HCT116 (cell line): Measurements from ENCODE around the gene ZNF429. TPM values are rescaled to one million over a fixed set of nuclear protein-coding genes. Genes with fewer than 3 reads are reported as not detected.

Source experiments
- ATAC-seq: fragments of 200-7000 bp; cut with Tn5 transposase; 2 replicates; pipeline ENCODE4 v1.9.1; 2020; ENCODE audit warnings: mild to moderate bottlenecking, moderate library complexity
- BruUV-seq: library from RNA; stranded (reverse); fragments of 400-500 nt; replicated peaks from 2 replicates; lab custom pipeline; 2021; lab: Mats Ljungman, UMichigan
- CTCF ChIA-PET: fragments of 300-600 bp; sonication (Branson Sonifier 250); formaldehyde crosslinking; loops from one replicate; lab custom pipeline; 2021; ENCODE audit warnings: antibody characterized with exemption; lab: Charles Lee
- POLR2A ChIA-PET: fragments of 300-600, 350-600 bp; sonication (Branson Sonifier 250); formaldehyde crosslinking; loops from one replicate; lab custom pipeline; 2021; ENCODE audit warnings: antibody characterized with exemption; lab: Charles Lee
- RAD21 ChIA-PET, 2 experiments: fragments of 300-600 bp; sonication (Branson Sonifier 250); formaldehyde crosslinking; loops; one replicate each; lab custom pipeline; 2023; ENCODE audit warnings: low total read pairs in 2 of 2; ENCODE audit not compliant: uncharacterized antibody in 2 of 2, unreplicated experiment in 2 of 2, low non-redundant PET in 1 of 2; lab: Charles Lee
- DNase-seq: peaks from one replicate; pipeline ENCODE4 v3.0.0-alpha.2; 2010; ENCODE audit warnings: low read depth, low spot score
- H2AFZ ChIP-seq: fragments of 200-600 bp; shearing (Covaris generic), sonication (generic); 2 replicates; pipeline ENCODE4 v1.6.1; 2017; ENCODE audit warnings: low read depth, mixed run types, mixed read lengths, antibody characterized with exemption, low read length; ENCODE audit not compliant: poor library complexity, severe bottlenecking
- H3K27ac ChIP-seq: 2 replicates; pipeline ENCODE4 v1.5.1; 2012; ENCODE audit warnings: low read depth, low read length
- H3K27me3 ChIP-seq: fragments of 200-600 bp; sonication (generic); 2 replicates; pipeline ENCODE4 v1.6.1; 2016; ENCODE audit warnings: mixed run types, low read length, mixed read lengths; ENCODE audit not compliant: insufficient read depth
- H3K36me3 ChIP-seq, 2 experiments: fragments of 200-500 bp in 1 of 2; fragments of 200-600 bp in 1 of 2; sonication (Bioruptor generic) in 1 of 2; sonication (generic) in 1 of 2; 2 replicates each; pipeline versions ENCODE4 v1.5.1 to v1.6.1; 2014 to 2016; ENCODE audit warnings: low read length in 2 of 2, inconsistent platforms in 1 of 2, mixed read lengths in 1 of 2, mixed run types in 1 of 2; ENCODE audit not compliant: insufficient read depth in 2 of 2, control insufficient read depth in 1 of 2
- H3K4me1 ChIP-seq, 2 experiments: fragments of 200-600 bp in 1 of 2; sonication (generic) in 1 of 2; 2 replicates each; pipeline versions ENCODE4 v1.5.1 to v1.6.1; 2012 to 2017; ENCODE audit warnings: low read length in 2 of 2, inconsistent platforms in 1 of 2, mild to moderate bottlenecking in 1 of 2, mixed read lengths in 1 of 2, mixed run types in 1 of 2, moderate library complexity in 1 of 2; ENCODE audit not compliant: insufficient read depth in 2 of 2, control insufficient read depth in 1 of 2
- H3K4me2 ChIP-seq: fragments of 200-600 bp; sonication (generic); 2 replicates; pipeline ENCODE4 v1.6.1; 2017; ENCODE audit warnings: mixed run types, low read length, mixed read lengths
- H3K4me3 ChIP-seq, 2 experiments: fragments of 200-600 bp in 1 of 2; sonication (generic) in 1 of 2; replicated peaks in 1 of 2; 2 replicates each; pipeline ENCODE4 v1.5.1; 2011 to 2016; ENCODE audit warnings: low read length in 2 of 2, control low read depth in 1 of 2, low read depth in 1 of 2, mild to moderate bottlenecking in 1 of 2, mixed read lengths in 1 of 2, mixed run types in 1 of 2
- H3K79me2 ChIP-seq: fragments of 200-600 bp; sonication (generic); 2 replicates; pipeline ENCODE4 v1.6.1; 2017; ENCODE audit warnings: mild to moderate bottlenecking, mixed run types, low read length, moderate library complexity, mixed read lengths; ENCODE audit not compliant: insufficient read depth
- H3K9ac ChIP-seq: fragments of 200-600 bp; sonication (generic); 2 replicates; pipeline ENCODE4 v1.6.1; 2016; ENCODE audit warnings: low read length, mixed read lengths
- H3K9me2 ChIP-seq: fragments of 200-600 bp; sonication (generic), shearing (Covaris generic); 2 replicates; pipeline ENCODE4 v1.6.1; 2017; ENCODE audit warnings: mixed run types, mild to moderate bottlenecking, moderate library complexity; ENCODE audit not compliant: insufficient read depth
- H3K9me3 ChIP-seq, 2 experiments: fragments of 200-500 bp in 1 of 2; fragments of 200-600 bp in 1 of 2; sonication (Bioruptor generic) in 1 of 2; sonication (generic) in 1 of 2; 2 replicates each; pipeline ENCODE4 v1.6.1; 2014 to 2017; ENCODE audit warnings: low read length in 2 of 2, mixed read lengths in 2 of 2, inconsistent platforms in 1 of 2, low read depth in 1 of 2, mild to moderate bottlenecking in 1 of 2, mixed run types in 1 of 2, moderate library complexity in 1 of 2; ENCODE audit not compliant: control insufficient read depth in 1 of 2, insufficient read depth in 1 of 2
- H4K20me1 ChIP-seq: fragments of 200-600 bp; sonication (generic), shearing (Covaris generic); 2 replicates; pipeline ENCODE4 v1.6.1; 2017; ENCODE audit warnings: mixed run types, mild to moderate bottlenecking, moderate library complexity; ENCODE audit not compliant: insufficient read depth
- CTCF ChIP-seq, 3 experiments: fragments of 200-600 bp in 1 of 3; sonication (generic) in 1 of 3; IDR thresholded peaks in 2 of 3; conservative IDR thresholded peaks in 1 of 3; 2 replicates each; pipeline ENCODE4 v1.5.1; 2012 to 2017; ENCODE audit warnings: low read depth in 2 of 3, low read length in 2 of 3, antibody characterized with exemption in 1 of 3, borderline replicate concordance in 1 of 3, control low read depth in 1 of 3, mild to moderate bottlenecking in 1 of 3, mixed read lengths in 1 of 3, mixed run types in 1 of 3, moderate library complexity in 1 of 3; ENCODE audit not compliant: insufficient read depth in 1 of 3
- ELF1 ChIP-seq: IDR thresholded peaks from 2 replicates; pipeline ENCODE4 v1.6.1; 2012; ENCODE audit warnings: low read depth, borderline replicate concordance
- EZH2phosphoT487 ChIP-seq: fragments of 200-600 bp; IDR thresholded peaks from 2 replicates; pipeline ENCODE4 v1.6.1; 2018; ENCODE audit warnings: antibody characterized with exemption, borderline replicate concordance
- MAX ChIP-seq: IDR thresholded peaks from 2 replicates; pipeline ENCODE4 v1.6.1; 2012
- POLR2A ChIP-seq: IDR thresholded peaks from 2 replicates; pipeline ENCODE4 v1.7.0; 2011; ENCODE audit warnings: borderline replicate concordance; ENCODE audit not compliant: insufficient read depth, insufficient read length; ENCODE audit errors: extremely low read depth
- REST ChIP-seq: IDR thresholded peaks from 2 replicates; pipeline ENCODE4 v1.6.1; 2012; ENCODE audit warnings: low read depth
- SIN3A ChIP-seq: IDR thresholded peaks from 2 replicates; pipeline ENCODE4 v1.6.1; 2012; ENCODE audit warnings: low read depth
- SRF ChIP-seq: IDR thresholded peaks from 2 replicates; pipeline ENCODE4 v1.6.1; 2012; ENCODE audit warnings: low read depth
- TCF7L2 ChIP-seq: IDR thresholded peaks from 2 replicates; pipeline ENCODE4 v1.7.0; 2011; ENCODE audit warnings: borderline replicate concordance, inconsistent platforms; ENCODE audit not compliant: insufficient read depth, insufficient read length; ENCODE audit errors: extremely low read depth
- YY1 ChIP-seq: IDR thresholded peaks from 2 replicates; pipeline ENCODE4 v1.6.1; 2011; ENCODE audit warnings: low read length, low read depth, moderate library complexity, mild to moderate bottlenecking; ENCODE audit not compliant: insufficient replicate concordance; ENCODE audit errors: extremely low read depth
- ZBTB33 ChIP-seq: IDR thresholded peaks from 2 replicates; pipeline ENCODE4 v1.6.1; 2011; ENCODE audit warnings: mild to moderate bottlenecking, low read length, moderate library complexity; ENCODE audit not compliant: insufficient replicate concordance; ENCODE audit errors: extremely low read depth
- ZFX ChIP-seq: fragments of 450-650 bp; IDR thresholded peaks from 2 replicates; pipeline ENCODE4 v1.6.1; 2017
- ZNF274 ChIP-seq: fragments of 200-500 bp; sonication (Bioruptor generic); IDR thresholded peaks from 2 replicates; pipeline ENCODE4 v1.6.1; 2014; ENCODE audit warnings: mild to moderate bottlenecking, low read depth, low read length, inconsistent platforms
- intact Hi-C: fragments of 100-400 bp; cut with micrococcal nuclease; formaldehyde crosslinking; loops from 2 replicates; pipeline ENCODE4 v1.10.0; 2022
- total RNA-seq: library from RNA; stranded (reverse); gene quantifications from one replicate; pipeline ENCODE4 v1.2.1, GENCODE V29; 2021; ENCODE audit not compliant: unreplicated experiment

The ZNF429 gene
- total RNA-seq, 1 experiment from 2014 or later, result 0.42 TPM

GRCh38 chr19:21491146-21491545 lies 14.3 kb upstream of the ZNF429 start:
- no peak overlapping the region for H3K27ac ChIP-seq
- H4K20me1 ChIP-seq, result no peaks in the 10 kb centered on the region
- CTCF ChIA-PET, result no interaction called here
- no peak for DNase-seq
- H3K79me2 ChIP-seq, result no peaks in the 10 kb centered on the region
- no peaks in the 10 kb centered on the region for H3K36me3 ChIP-seq
- POLR2A ChIA-PET, result no interaction called here
- TF ChIP-seq ELF1, result no peak
- no peak for TF ChIP-seq YY1
- no peak for TF ChIP-seq ZBTB33
- TF ChIP-seq EZH2phosphoT487, result no peak
- no peak for TF ChIP-seq TCF7L2
- TF ChIP-seq ZNF274, result no peak
- TF ChIP-seq SRF, result no peak
- no peak for TF ChIP-seq SIN3A
- no peak for TF ChIP-seq MAX
- no peak for TF ChIP-seq REST
- TF ChIP-seq ZFX, result no peak
- no peak for TF ChIP-seq CTCF (IDR thresholded peaks at IDR 0.05 in 2 of 3, conservative IDR thresholded peaks at IDR 0.05 in 1 of 3; ENCODE audit: borderline replicate concordance in 1 of 3, insufficient read depth in 1 of 3, low read depth in 2 of 3, low read length in 2 of 3)
- no peak for TF ChIP-seq POLR2A
- H3K9ac ChIP-seq, result no peak overlapping the region
- no peaks in the 10 kb centered on the region for H3K9me2 ChIP-seq
- RAD21 ChIA-PET, result no interaction called here
- no peak overlapping the region for H2AFZ ChIP-seq
- no TSS peak for BruUV-seq
- no peak overlapping the region for H3K4me2 ChIP-seq
- H3K9me3 ChIP-seq, result peaks cover 0 to 26% of the 10 kb centered on the region in 2 experiments; a peak in 1 of 4 replicates
- no peaks in the 10 kb centered on the region for H3K4me1 ChIP-seq
- ATAC-seq, result no peak
- intact Hi-C loops, result no loop called here
- H3K27me3 ChIP-seq, result no peaks in the 10 kb centered on the region
- no peak overlapping the region for H3K4me3 ChIP-seq
